Astrocyte of the cerebellum (primary cell): ENCODE results near the gene KIF16B.

ENCODE experiments used
- DNase-seq: peaks from one replicate; pipeline ENCODE4 v3.0.0-alpha.2; 2011; ENCODE audit warnings: low read depth
- H3K4me3 ChIP-seq: 2 replicates; pipeline ENCODE4 v1.5.1; 2011; ENCODE audit warnings: mild to moderate bottlenecking, low read depth, low read length, moderate library complexity
- in situ Hi-C: cut with HindIII; loops from 2 replicates; pipeline ENCODE4 v1.10.0; 2017; ENCODE audit warnings: low sequenced_read_pairs
- TF ChIP-seq, protein P1 (sequence below): IDR thresholded peaks from 2 replicates; pipeline ENCODE4 v1.5.1; 2012; ENCODE audit warnings: low read length, low read depth, moderate library complexity, mild to moderate bottlenecking; ENCODE audit errors: missing control alignments

Gene KIF16B

GRCh38 chr20:16451982-16452381, 121.3 kb downstream of the KIF16B start:
- in situ Hi-C loops: no loop called here
- TF ChIP-seq, protein P1, sequence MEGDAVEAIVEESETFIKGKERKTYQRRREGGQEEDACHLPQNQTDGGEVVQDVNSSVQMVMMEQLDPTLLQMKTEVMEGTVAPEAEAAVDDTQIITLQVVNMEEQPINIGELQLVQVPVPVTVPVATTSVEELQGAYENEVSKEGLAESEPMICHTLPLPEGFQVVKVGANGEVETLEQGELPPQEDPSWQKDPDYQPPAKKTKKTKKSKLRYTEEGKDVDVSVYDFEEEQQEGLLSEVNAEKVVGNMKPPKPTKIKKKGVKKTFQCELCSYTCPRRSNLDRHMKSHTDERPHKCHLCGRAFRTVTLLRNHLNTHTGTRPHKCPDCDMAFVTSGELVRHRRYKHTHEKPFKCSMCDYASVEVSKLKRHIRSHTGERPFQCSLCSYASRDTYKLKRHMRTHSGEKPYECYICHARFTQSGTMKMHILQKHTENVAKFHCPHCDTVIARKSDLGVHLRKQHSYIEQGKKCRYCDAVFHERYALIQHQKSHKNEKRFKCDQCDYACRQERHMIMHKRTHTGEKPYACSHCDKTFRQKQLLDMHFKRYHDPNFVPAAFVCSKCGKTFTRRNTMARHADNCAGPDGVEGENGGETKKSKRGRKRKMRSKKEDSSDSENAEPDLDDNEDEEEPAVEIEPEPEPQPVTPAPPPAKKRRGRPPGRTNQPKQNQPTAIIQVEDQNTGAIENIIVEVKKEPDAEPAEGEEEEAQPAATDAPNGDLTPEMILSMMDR: no peak
- no peak for DNase-seq
- H3K4me3 ChIP-seq: no peak overlapping the region

DNA sequence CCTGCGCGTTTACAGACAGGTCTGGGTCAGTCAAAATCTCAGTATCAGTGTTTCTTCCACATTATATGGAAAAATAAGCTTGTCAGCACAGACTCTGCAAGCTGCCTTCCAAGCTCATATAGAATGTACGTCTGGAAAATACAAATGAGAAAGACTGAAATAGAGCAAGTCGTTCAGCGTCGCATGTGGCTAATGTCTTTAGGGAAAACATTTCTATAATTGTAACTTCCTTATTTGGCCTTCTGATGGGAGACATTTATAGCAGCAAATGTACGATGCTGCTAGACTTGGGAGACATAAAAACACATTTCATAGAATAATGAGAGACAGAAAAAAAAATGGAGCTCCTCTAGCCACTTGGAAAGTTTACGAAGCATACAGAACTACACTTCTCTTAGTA, 122.2 kb downstream of the KIF16B start:
- no peak for DNase-seq
- TF ChIP-seq, protein P1: no peak
- no peak overlapping the region for H3K4me3 ChIP-seq
- in situ Hi-C loops: no loop called here

DNA sequence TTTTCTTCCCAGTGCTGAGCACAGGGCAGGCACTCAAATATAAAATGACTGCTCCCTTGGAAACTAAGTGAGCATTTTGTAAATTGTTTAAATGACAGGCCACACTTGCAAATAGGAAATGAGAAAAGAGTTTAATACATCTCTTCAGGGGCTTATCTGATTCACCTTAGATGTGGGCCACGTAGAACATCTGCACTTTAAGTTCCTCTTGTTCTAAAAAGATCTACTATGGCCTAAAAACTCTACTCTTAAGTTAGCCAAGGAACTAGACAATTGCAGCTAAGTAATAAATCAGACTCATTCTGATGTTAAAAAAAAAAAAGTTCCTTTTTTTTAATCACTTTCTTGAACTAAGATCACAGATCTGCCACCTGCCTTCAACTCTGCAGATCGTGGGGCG, 126.3 kb downstream of the KIF16B start:
- in situ Hi-C loops: no loop called here

GRCh38 chr20:16446246-16446645, 127.0 kb downstream of the KIF16B start:
- TF ChIP-seq, protein P1: no peak
- in situ Hi-C loops: no loop called here
- no peak for DNase-seq
- no peak overlapping the region for H3K4me3 ChIP-seq

More for the DNA sequence above, 126.3 kb downstream of the KIF16B start:
- no peak overlapping the region for H3K4me3 ChIP-seq
- TF ChIP-seq, protein P1: no peak
- no peak for DNase-seq

DNA sequence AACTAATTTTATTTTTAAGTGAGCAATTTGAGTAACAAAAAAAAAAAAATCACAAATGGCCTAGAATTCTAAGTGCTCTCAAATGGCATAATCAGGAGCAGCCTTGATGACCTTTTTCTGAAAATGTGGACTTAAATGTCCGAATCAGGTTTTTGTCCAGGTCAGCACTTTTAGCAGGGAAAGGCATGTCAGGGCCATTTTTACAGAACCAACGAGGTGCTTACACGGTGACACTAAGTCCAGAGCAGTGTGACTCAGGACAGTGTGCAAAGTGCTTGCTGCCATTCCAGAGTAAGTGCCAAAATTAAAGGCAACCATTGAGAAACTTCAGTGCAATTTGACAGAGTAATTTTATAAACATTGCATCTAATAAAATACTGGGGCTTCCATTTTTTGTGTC, 127.8 kb downstream of the KIF16B start:
- no peak for DNase-seq
- in situ Hi-C loops: no loop called here
- no peak overlapping the region for H3K4me3 ChIP-seq
- TF ChIP-seq, protein P1: no peak

- TF ChIP-seq, protein P1: no peak
- H3K4me3 ChIP-seq: no peak overlapping the region
- in situ Hi-C loops: loop anchor here (5.0 kb wide), 1 partner anchor 47 kb away; no protein-coding TSS in a partner anchor
- DNase-seq: no peak
These were observed 129.0 kb downstream of the KIF16B start for GRCh38 chr20:16444057-16444777.
